Dermis microvascular lymphatic vessel endothelial cell (primary cell): ENCODE results near the gene F13B. TPM values are rescaled to one million over a fixed set of nuclear protein-coding genes. Genes with fewer than 3 reads are reported as not detected.

ENCODE experiments used
- DNase-seq, 2 donors: peaks; one replicate each; pipeline versions ENCODE4 v3.0.0 to v3.0.0-alpha.2; 2010; ENCODE audit warnings: low read depth in 2 of 2
- total RNA-seq: library from RNA; depleted of rRNA; stranded (reverse); fragments of >200 nt; gene quantifications from 2 replicates; pipeline ENCODE4 v1.2.1, GENCODE V29; 2014

Gene F13B
- total RNA-seq, 1 donor from 2014 or later: not detected

- no peak for DNase-seq
These were observed 18.0 kb downstream of the F13B start for GRCh38 chr1:197049100-197049499.

GRCh38 chr1:197042676-197043341, 24.3 kb downstream of the F13B start:
- no peak for DNase-seq

DNA sequence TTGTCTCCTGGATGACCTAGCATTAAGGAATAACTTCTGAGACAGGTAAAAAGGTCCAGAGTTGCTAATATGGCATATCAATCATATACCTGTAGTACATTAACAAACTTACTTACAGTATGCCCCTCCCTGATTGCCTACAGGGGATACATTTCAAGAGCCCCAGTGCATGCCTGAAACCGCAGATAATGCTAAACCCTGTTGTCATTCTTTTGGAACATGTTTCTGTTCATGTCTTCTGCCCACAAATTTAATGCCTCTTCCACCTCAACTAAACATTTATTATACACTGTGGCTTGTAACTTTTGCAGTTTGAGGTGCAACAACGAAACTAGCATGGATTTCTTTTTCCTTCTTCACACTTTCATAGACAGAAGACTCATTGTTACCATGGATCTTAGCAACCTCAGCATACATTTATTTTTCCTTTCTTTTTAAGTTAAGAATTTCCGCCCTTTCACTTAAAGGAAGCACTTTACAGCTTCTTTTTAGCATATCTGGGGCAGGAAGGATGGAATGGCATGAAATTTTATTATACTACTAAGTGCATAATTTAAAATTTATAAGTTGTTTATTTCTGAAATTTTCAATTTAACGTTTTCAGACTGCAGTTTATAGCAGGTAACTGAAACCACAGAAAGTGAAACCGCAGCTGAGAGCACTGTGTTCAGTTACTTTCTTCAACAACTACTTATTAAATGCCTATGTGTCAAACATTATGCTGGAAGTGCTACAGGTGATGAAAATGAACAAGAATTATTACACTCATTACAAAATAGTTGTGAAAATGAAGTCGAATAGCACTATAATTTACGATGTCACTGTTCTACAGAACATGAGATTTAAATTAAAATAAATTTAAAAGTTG, 25.3 kb downstream of the F13B start:
- no peak for DNase-seq

DNA sequence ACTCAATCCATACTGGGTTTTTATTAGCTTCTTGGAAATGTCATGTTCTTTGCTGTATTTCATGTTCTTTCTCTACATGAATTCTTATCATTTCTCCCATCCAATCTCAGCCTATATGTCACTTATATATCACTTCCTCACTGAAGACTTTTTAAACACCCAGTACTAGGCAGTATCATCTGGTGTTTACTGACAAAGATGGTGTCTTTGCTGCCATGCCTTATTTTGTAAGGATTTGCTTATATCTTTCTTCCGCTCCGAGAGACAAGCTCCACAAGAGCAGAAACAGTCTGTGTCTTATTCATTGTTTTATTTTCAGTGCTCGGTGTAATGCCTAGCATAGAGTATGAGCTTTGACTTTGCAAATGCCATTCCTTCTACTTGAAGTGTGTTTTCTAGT, 30.2 kb downstream of the F13B start:
- no peak for DNase-seq

- peak in 1 of 2 donors; percentile 14 for DNase-seq
These were observed 32.3 kb downstream of the F13B start for GRCh38 chr1:197034631-197035339.

GRCh38 chr1:197029749-197030148, 37.3 kb downstream of the F13B start:
- DNase-seq: peak in 1 of 2 donors; percentile 16

- no peak for DNase-seq
These were observed 39.7 kb downstream of the F13B start for GRCh38 chr1:197027359-197027758.

DNA sequence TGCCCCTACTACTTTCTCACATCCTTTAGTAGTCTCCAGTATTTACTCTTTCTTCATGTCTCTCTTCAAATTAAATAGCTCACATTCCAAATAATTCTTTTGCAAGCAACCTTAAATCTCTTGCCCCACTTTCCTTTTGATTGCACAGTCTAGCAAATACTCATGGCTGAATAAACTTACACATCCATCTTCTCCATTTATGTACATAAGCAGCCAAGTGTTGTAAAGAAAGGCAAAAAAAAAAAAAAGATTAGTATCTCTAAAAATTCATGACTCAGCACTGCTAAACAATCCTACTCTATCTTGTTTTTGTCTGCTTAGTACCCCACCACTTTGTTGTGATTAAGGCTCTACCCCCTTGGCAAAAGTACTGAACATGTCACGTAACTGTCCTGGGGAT, 42.6 kb downstream of the F13B start:
- DNase-seq: no peak

- DNase-seq: peak in 1 of 2 donors; percentile 11
These were observed 45.3 kb downstream of the F13B start for GRCh38 chr1:197021716-197022115.

GRCh38 chr1:197017558-197018146, 49.4 kb downstream of the F13B start:
- DNase-seq: peak; percentile 75 to 86

DNA sequence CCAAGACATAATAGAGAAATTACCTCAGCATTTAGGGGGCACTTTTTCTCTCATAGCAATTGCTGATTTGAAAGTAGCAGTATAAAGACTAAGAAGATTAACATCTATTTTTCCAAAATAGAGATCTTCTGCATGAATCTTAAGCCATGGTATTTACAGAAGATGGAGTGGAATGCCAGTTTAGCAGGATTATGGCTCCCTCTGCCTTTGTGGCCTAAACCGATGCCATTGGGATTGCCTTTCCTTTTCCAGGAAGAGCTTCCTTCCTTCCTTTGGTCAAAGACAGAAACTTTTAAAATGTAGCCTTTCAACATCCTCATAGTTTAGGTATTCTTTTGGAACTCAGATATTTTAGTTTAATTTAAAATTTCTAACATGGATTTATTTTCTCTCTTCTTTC, 50.3 kb downstream of the F13B start:
- no peak for DNase-seq

GRCh38 chr1:197013234-197013633, 53.8 kb downstream of the F13B start:
- DNase-seq: no peak

GRCh38 chr1:197011614-197012013, 55.4 kb downstream of the F13B start:
- no peak for DNase-seq

DNA sequence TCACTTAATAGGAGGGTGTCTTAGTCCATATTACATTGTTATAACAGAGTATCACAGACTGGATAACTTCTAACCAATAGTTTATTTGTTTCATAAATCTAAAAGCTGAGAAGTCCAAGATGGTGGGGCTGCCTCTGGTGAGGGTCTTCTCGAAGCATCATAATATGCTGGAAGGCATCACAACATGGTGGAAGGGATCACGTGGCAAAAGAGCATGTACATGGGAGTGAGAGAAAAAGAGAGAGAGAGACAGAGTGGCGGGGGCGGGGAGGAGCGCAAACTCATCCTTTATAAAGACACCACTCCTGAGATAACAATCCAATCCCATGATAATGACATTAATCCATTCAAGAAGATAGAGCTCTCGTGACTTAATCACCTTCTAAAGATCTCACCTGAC, 58.2 kb downstream of the F13B start:
- no peak for DNase-seq

DNA sequence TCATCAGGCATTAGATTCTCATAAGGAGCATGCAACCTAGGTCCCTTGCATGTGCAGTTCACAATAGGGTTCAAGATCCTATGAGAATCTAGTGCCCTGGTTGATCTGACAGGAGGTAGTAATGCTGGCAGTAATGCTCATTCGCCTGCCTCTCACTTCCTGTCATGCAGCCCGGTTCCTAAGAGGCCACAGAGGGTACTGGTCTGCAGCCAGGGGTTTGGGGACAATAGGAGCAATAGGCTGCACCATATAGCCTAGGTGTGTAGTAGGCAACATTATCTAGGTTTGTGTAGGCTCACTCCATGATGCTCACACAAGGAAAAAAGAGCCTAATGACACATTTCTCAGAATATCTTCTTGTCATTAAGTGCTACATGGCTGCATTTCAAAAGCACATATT, 63.9 kb downstream of the F13B start:
- DNase-seq: no peak

DNA sequence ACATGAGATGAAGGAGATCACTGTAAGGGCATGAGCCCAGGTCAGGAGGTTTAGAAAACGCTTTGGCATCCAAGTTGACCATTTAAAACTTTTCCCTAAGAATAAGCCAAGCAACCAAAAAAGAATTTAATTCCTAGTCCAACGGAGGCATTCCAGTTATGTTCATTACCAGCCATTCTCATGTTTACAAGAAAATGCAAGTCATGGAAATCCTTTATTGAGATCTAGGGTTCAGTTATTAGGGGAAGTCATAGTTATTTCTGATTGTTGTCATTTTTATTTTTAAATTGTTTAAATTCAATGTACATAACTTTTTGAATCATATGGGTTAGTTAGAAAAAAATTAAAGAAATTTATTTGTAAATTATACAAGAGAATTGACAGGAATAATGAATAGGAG, 65.2 kb downstream of the F13B start:
- no peak for DNase-seq

- no peak for DNase-seq
These were observed 69.6 kb downstream of the F13B start for GRCh38 chr1:196997423-196997822.

DNA sequence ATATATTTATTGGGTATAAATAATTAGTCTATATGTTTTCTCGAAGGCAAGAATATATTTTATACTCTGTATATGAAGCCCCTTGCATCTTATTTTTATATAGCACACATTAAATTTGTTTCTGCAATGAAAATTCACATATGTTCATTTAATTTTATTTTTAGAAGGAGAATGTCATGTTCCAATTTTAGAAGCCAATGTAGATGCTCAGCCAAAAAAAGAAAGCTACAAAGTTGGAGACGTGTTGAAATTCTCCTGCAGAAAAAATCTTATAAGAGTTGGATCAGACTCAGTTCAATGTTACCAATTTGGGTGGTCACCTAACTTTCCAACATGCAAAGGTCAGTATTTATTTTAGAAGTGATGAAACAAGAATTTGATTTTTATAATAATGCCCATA, 73.1 kb downstream of the F13B start:
- no peak for DNase-seq

GRCh38 chr1:196991919-196992651, 75.0 kb downstream of the F13B start:
- peak in 1 of 2 donors; percentile 2 for DNase-seq
